GM12878 (cell line): ENCODE measurements around the gene LRBA. TPM values are rescaled to one million over a fixed set of nuclear protein-coding genes. Genes with fewer than 3 reads are reported as not detected.

Experiments
- ATAC-seq: fragments of 200-7000 bp; cut with Tn5 transposase; 3 replicates; pipeline ENCODE4 v1.9.1; 2020; ENCODE audit warnings: mild to moderate bottlenecking, moderate library complexity
- BruUV-seq: library from RNA; stranded (reverse); fragments of 400-500 nt; replicated peaks from 2 replicates; lab custom pipeline; 2021; lab: Mats Ljungman, UMichigan
- CTCF ChIA-PET: fragments of 300-600 bp; sonication (Branson Sonifier 250); formaldehyde crosslinking; extraction: SDS; loops from one replicate; lab custom pipeline; 2021; ENCODE audit warnings: inconsistent platforms; lab: Yijun Ruan, JAX
- POLR2A ChIA-PET: fragments of 350-600 bp; formaldehyde crosslinking; extraction: SDS; loops from one replicate; lab custom pipeline; 2021; ENCODE audit warnings: inconsistent platforms; lab: Charles Lee
- RAD21 ChIA-PET: fragments of 300-600 bp; sonication (Branson Sonifier 250); formaldehyde crosslinking; loops from one replicate; lab custom pipeline; 2023; ENCODE audit warnings: antibody characterized with exemption; ENCODE audit not compliant: unreplicated experiment; lab: Charles Lee
- SMC1A ChIA-PET: fragments of 300-600 bp; sonication (Branson Sonifier 250); formaldehyde crosslinking; loops from one replicate; lab custom pipeline; 2023; ENCODE audit not compliant: unreplicated experiment, uncharacterized antibody; lab: Charles Lee
- DNase-seq: peaks from one replicate; pipeline ENCODE4 v3.0.0-alpha.2; 2011; ENCODE audit warnings: low read depth, low spot score
- FAIRE-seq: peaks from 3 replicates; lab custom pipeline; 2011; peaks lifted over from hg19 to GRCh38; lab: Jason Lieb, UNC
- H2AFZ ChIP-seq: 2 replicates; pipeline ENCODE4 v1.6.0; 2011; ENCODE audit warnings: low read depth, low read length, control low read depth; ENCODE audit not compliant: control insufficient read depth
- H3K27ac ChIP-seq: 2 replicates; pipeline ENCODE4 v1.5.1; 2011; ENCODE audit warnings: control low read depth; ENCODE audit not compliant: control insufficient read depth, insufficient read depth
- H3K27me3 ChIP-seq, 2 experiments: replicated peaks in 1 of 2; 2 replicates each; pipeline versions ENCODE4 v1.6.0 to v1.6.1; 2011; ENCODE audit warnings: low read length in 1 of 2; ENCODE audit not compliant: control insufficient read depth in 2 of 2, insufficient read depth in 2 of 2
- H3K36me3 ChIP-seq, 2 experiments: 2 replicates each; pipeline ENCODE4 v1.5.1; 2011; ENCODE audit warnings: low read length in 1 of 2; ENCODE audit not compliant: control insufficient read depth in 2 of 2, insufficient read depth in 2 of 2
- H3K4me1 ChIP-seq: 2 replicates; pipeline ENCODE4 v1.6.1; 2011; ENCODE audit warnings: mild to moderate bottlenecking, low read length, moderate library complexity, mixed read lengths; ENCODE audit not compliant: control insufficient read depth, insufficient read depth
- H3K4me2 ChIP-seq: 2 replicates; pipeline ENCODE4 v1.6.0; 2011; ENCODE audit warnings: control low read depth; ENCODE audit not compliant: control insufficient read depth, insufficient read depth
- H3K4me3 ChIP-seq: fragments of 200-600 bp; sonication (generic); 2 replicates; pipeline ENCODE4 v1.5.1; 2016
- H3K79me2 ChIP-seq: 2 replicates; pipeline ENCODE4 v1.6.0; 2011; ENCODE audit warnings: low read length; ENCODE audit not compliant: control insufficient read depth, insufficient read depth
- H3K9ac ChIP-seq: 2 replicates; pipeline ENCODE4 v1.8.0; 2011; ENCODE audit warnings: low read length, control low read depth, mixed read lengths; ENCODE audit not compliant: control insufficient read depth, insufficient read depth
- H3K9me3 ChIP-seq: replicated peaks from 3 replicates; pipeline ENCODE4 v1.5.1; 2011; ENCODE audit warnings: mild to moderate bottlenecking, low read length; ENCODE audit not compliant: control insufficient read depth, insufficient read depth
- H4K20me1 ChIP-seq: 2 replicates; pipeline ENCODE4 v1.6.0; 2011; ENCODE audit not compliant: control insufficient read depth, insufficient read depth
- CBX3 ChIP-seq: fragments of 200-600 bp; sonication (generic); IDR thresholded peaks from 2 replicates; pipeline ENCODE4 v1.6.1; 2016; ENCODE audit warnings: low read depth, borderline replicate concordance
- CHD2 ChIP-seq: IDR thresholded peaks from 2 replicates; pipeline ENCODE4 v1.6.1; 2011; ENCODE audit warnings: low read depth, low read length, improper control_type of control experiment, borderline replicate concordance
- CHD4 ChIP-seq: fragments of 200-600 bp; sonication (generic); IDR thresholded peaks from 2 replicates; pipeline ENCODE4 v1.6.1; 2016; ENCODE audit warnings: mild to moderate bottlenecking
- ESRRA ChIP-seq: IDR thresholded peaks from 2 replicates; pipeline ENCODE4 v1.6.1; 2012; ENCODE audit warnings: mild to moderate bottlenecking, low read length, improper control_type of control experiment
- IKZF1 ChIP-seq: fragments of 450-650 bp; conservative IDR thresholded peaks from 2 replicates; pipeline ENCODE4 v1.6.1; 2017; ENCODE audit warnings: antibody characterized with exemption, mild to moderate bottlenecking
- JUNB ChIP-seq: IDR thresholded peaks from 2 replicates; pipeline ENCODE4 v1.6.1; 2016; ENCODE audit warnings: antibody characterized with exemption, mild to moderate bottlenecking
- MEF2B ChIP-seq: fragments of 450-650 bp; IDR thresholded peaks from 2 replicates; pipeline ENCODE4 v1.6.1; 2018; ENCODE audit warnings: mild to moderate bottlenecking, moderate library complexity; ENCODE audit not compliant: partially characterized antibody, poor library complexity, severe bottlenecking
- PAX8 ChIP-seq: fragments of 450-650 bp; IDR thresholded peaks from 2 replicates; pipeline ENCODE4 v1.6.1; 2017; ENCODE audit warnings: mild to moderate bottlenecking, moderate library complexity
- POLR2A ChIP-seq: IDR thresholded peaks from 2 replicates; pipeline ENCODE4 v1.6.1; 2011; ENCODE audit warnings: low read depth, mild to moderate bottlenecking, low read length
- SIN3A ChIP-seq: IDR thresholded peaks from 2 replicates; pipeline ENCODE4 v1.6.1; 2012; ENCODE audit warnings: low read depth, low read length, improper control_type of control experiment
- TBL1XR1 ChIP-seq: IDR thresholded peaks from 2 replicates; pipeline ENCODE4 v1.6.1; 2012; ENCODE audit warnings: low read depth, low read length, improper control_type of control experiment
- ZSCAN29 ChIP-seq: fragments of 450-650 bp; IDR thresholded peaks from 2 replicates; pipeline ENCODE4 v1.6.1; 2017; ENCODE audit warnings: mild to moderate bottlenecking, moderate library complexity
- WGBS: methylation state at CpG from one replicate; pipeline ENCODE4 v1.1.6; 2016; ENCODE audit warnings: low lambda C conversion rate; ENCODE audit not compliant: insufficient replicate concordance, insufficient coverage; ENCODE audit errors: missing lambda C conversion rate; 5-methylcytosine and 5-hydroxymethylcytosine counted together
- in situ Hi-C: fragments of 300-500 bp; cut with MboI; formaldehyde crosslinking; loops from 9 replicates; pipeline ENCODE4 v1.14.3; 2018; ENCODE audit warnings: mixed read lengths
- intact Hi-C: fragments of 100-400 bp; cut with micrococcal nuclease; formaldehyde crosslinking; loops from one replicate; pipeline ENCODE4 v1.14.2; 2022; ENCODE audit not compliant: unreplicated experiment
- polyA plus RNA-seq, 11 experiments: library from polyadenylated mRNA; depleted of rRNA in 4 of 11; unstranded in 6 of 11; stranded (reverse) in 5 of 11; fragments of >200 nt; fragmentation: Nextera tagmentation in 4 of 11; fragmentation: Illumina TruSeq in 1 of 11; extraction: Ambion mirVana in 4 of 11; extraction: Trizol in 1 of 11; gene quantifications; 1 replicate in 1 of 11; 2 replicates in 10 of 11; pipeline versions ENCODE4 v1.2.1 to v1.2.3, GENCODE V29; 2011 to 2016; ENCODE audit warnings: inconsistent platforms in 2 of 11, missing spikeins in 2 of 11, low read depth in 1 of 11
- total RNA-seq, 4 experiments: library from RNA; depleted of rRNA in 3 of 4; stranded (reverse); fragments of >200 nt in 3 of 4; fragmentation: Illumina TruSeq in 1 of 4; extraction: Trizol in 1 of 4; gene quantifications; 2 replicates each; pipeline versions ENCODE4 v1.2.1 to v1.2.3, GENCODE V29; 2013 to 2021
- TF ChIP-seq, protein P1 (sequence below): fragments of 150-350 bp; IDR thresholded peaks from 2 replicates; pipeline ENCODE4 v1.6.1; 2016; ENCODE audit warnings: low read depth, low read length

Gene LRBA
- total and polyA plus RNA-seq, 10 of the 15 experiments (the other 5 are each of a cell fraction or from before 2014, with no cell fraction given), result 20.3 to 93.4 (median 55.0) TPM

DNA sequence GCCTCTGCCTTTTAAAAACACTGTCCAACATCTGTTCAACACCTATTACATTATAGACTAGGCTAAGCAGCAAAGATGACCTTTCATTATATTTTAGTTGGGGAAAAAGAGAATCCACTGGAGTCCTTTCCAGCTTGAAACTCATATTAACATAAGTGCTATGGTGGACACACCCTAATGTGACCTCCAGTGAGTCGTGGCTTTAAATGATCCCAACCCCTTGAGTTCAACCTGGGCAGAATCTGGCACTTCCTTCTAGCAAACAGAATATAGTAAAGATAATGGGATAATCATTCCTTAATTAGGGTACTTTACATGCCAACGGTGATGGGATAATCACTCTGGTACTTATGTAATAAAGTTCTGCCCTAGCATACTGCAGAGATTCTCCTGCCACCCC lies 270.5 kb downstream of the LRBA start:
- no peaks in the 10 kb centered on the region for H3K79me2 ChIP-seq
- no peak overlapping the region for H3K9ac ChIP-seq
- FAIRE-seq (no peak), ATAC-seq (no peak)
- no peak overlapping the region for H3K27ac ChIP-seq
- no peak overlapping the region for H3K4me3 ChIP-seq
- H3K4me1 ChIP-seq, result no peaks in the 10 kb centered on the region
- H3K27me3 ChIP-seq, result no peaks in the 10 kb centered on the region
- no peak overlapping the region for H2AFZ ChIP-seq
- SMC1A ChIA-PET, result interaction anchor here (0.8 to 1.0 kb wide), 2 partner anchors 17 to 296 kb away, joined by 3 read pairs; no protein-coding TSS in a partner anchor
- H3K9me3 ChIP-seq, result no peaks in the 10 kb centered on the region
- TF ChIP-seq SIN3A (no peak), ZSCAN29 (no peak), CBX3 (no peak), CHD4 (no peak), CHD2 (no peak), JUNB (no peak)
- TF ChIP-seq, all 136 proteins: peak for 0
- H4K20me1 ChIP-seq, result no peaks in the 10 kb centered on the region
- intact Hi-C loops (no loop called here), in situ Hi-C loops (no loop called here)
- no peaks in the 10 kb centered on the region for H3K36me3 ChIP-seq
- RAD21 ChIA-PET, result no interaction called here
- DNase-seq, result no peak
- no TSS peak for BruUV-seq
- no peak overlapping the region for H3K4me2 ChIP-seq
- POLR2A ChIA-PET, result no interaction called here
- CTCF ChIA-PET, result interaction anchor here (0.6 to 0.9 kb wide), 2 partner anchors 66 to 123 kb away, joined by 3 read pairs; no protein-coding TSS in a partner anchor
- 66% methylated on average over 2 of the region's 2 CpGs for WGBS

DNA sequence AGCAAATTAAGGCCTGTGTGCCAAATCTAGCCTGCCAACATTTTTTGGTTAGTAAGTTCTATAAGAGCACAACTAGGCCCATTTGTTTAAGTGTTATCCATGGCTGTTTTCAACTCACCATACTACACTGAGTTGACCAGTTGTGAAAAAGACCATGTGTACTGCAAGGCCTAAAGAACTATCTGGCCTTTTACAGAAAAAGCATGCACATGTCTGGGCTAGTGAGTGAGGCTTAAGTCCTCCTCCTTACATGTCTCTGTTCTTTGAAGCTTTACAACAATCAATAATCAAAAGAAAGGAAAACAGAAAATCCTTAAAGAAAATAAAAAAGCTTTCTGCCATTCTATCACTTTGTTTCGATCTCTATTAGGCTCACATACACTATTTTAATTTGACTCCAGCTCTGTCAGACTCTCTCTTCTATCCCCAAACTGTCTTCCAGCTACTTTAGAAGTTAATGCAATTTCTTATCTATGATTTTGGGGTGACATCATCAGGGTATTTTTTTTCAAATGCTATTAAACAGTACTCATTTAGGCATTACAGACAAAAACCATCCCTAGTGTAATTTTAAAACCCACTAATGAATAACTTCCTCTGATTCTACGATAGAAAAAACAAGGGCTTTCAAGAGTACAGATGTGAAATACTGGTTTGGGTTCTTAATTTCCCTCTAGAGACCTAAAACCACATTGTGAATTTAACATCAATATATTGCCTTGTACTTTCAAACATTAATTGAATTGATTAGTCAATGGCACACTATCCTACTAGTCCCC lies 271.3 kb downstream of the LRBA start:
- Histone ChIP-seq H3K9me3 (no peaks in the 10 kb centered on the region), H3K27me3 (no peaks in the 10 kb centered on the region), H4K20me1 (no peaks in the 10 kb centered on the region), H3K36me3 (no peaks in the 10 kb centered on the region), H3K4me2 (no peak overlapping the region), H2AFZ (no peak overlapping the region), H3K9ac (no peak overlapping the region), H3K79me2 (no peaks in the 10 kb centered on the region), H3K4me1 (no peaks in the 10 kb centered on the region), H3K4me3 (no peak overlapping the region), H3K27ac (no peak overlapping the region)
- ATAC-seq, result peak; percentile 80
- WGBS, result 50% methylated on average over 2 of the region's 2 CpGs
- ChIA-PET SMC1A (interaction anchor here (0.6 to 1.4 kb wide), 4 partner anchors 18 to 87 kb away, joined by 3 to 4 read pairs (median 3); no protein-coding TSS in a partner anchor), CTCF (interaction anchor here (0.6 to 0.9 kb wide), 2 partner anchors 124 to 366 kb away, joined by 3 read pairs; no protein-coding TSS in a partner anchor), POLR2A (interaction anchor here (1.1 kb wide), 1 partner anchor 9 kb away, joined by 5 read pairs; no protein-coding TSS in a partner anchor), RAD21 (no interaction called here)
- in situ Hi-C loops (no loop called here), intact Hi-C loops (no loop called here)
- DNase-seq, result peak; percentile 4
- BruUV-seq, result no TSS peak
- FAIRE-seq, result no peak
- no peak for TF ChIP-seq TBL1XR1
- TF ChIP-seq PAX8, result no peak
- no peak for TF ChIP-seq POLR2A
- peak; percentile 64 for TF ChIP-seq MEF2B
- TF ChIP-seq IKZF1, result no peak
- no peak for TF ChIP-seq ESRRA
- TF ChIP-seq, protein P1, sequence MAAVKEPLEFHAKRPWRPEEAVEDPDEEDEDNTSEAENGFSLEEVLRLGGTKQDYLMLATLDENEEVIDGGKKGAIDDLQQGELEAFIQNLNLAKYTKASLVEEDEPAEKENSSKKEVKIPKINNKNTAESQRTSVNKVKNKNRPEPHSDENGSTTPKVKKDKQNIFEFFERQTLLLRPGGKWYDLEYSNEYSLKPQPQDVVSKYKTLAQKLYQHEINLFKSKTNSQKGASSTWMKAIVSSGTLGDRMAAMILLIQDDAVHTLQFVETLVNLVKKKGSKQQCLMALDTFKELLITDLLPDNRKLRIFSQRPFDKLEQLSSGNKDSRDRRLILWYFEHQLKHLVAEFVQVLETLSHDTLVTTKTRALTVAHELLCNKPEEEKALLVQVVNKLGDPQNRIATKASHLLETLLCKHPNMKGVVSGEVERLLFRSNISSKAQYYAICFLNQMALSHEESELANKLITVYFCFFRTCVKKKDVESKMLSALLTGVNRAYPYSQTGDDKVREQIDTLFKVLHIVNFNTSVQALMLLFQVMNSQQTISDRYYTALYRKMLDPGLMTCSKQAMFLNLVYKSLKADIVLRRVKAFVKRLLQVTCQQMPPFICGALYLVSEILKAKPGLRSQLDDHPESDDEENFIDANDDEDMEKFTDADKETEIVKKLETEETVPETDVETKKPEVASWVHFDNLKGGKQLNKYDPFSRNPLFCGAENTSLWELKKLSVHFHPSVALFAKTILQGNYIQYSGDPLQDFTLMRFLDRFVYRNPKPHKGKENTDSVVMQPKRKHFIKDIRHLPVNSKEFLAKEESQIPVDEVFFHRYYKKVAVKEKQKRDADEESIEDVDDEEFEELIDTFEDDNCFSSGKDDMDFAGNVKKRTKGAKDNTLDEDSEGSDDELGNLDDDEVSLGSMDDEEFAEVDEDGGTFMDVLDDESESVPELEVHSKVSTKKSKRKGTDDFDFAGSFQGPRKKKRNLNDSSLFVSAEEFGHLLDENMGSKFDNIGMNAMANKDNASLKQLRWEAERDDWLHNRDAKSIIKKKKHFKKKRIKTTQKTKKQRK, result no peak
